Measurements from ENCODE around the gene TXNDC5. TPM values are rescaled to one million over a fixed set of nuclear protein-coding genes. Genes with fewer than 3 reads are reported as not detected.

Gene TXNDC5
- total RNA-seq (2014; rRNA removed; shearing (Covaris generic)), result 250 and 258 TPM in 2 replicates
- 313 and 378 TPM in 2 replicates for polyA plus RNA-seq (2014; cell fraction: nucleus; rRNA removed)

DNA sequence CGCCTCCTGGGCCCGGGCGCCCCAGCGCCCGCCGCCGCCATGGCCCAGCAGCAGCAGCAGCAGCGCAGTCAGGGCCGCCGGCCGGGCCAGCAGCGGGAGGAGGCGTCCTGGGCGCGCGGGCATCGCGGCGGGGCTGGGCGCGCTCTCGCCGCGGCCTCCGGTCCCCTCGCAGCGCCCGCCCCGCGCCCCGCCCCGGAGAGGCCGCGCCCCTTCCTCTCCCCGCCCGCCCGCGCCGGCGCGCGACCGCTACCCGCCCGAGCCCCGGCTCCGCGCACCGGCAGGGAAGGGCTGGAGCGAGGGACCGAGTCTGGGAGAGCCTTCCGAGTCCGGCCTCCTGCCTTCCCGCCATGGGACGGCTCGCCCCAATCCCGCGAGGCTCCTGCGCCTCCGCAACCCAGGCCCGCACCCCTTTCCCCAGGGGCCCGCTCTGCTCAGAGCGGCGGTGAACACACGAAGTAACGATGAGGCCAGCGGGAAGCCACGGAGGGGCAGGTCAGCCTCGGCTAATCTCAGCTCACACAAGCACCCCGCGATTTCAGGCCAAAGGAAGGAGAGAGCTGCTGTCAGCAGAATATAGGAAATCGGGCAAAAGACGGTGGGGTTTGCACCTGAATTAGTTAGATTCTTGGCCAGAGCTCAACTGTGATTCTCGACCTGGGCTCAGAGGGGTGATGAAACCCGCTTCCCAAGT lies at the start of gene TXNDC5:
TSS of gene TXNDC5 (minus strand) at position 135 of the 691 bp plus-strand sequence. CDS start at position 123, 12 bp downstream.
- DNase-seq (ENCODE audit: extremely low read depth, low read depth), result peak; percentile 58

DNA sequence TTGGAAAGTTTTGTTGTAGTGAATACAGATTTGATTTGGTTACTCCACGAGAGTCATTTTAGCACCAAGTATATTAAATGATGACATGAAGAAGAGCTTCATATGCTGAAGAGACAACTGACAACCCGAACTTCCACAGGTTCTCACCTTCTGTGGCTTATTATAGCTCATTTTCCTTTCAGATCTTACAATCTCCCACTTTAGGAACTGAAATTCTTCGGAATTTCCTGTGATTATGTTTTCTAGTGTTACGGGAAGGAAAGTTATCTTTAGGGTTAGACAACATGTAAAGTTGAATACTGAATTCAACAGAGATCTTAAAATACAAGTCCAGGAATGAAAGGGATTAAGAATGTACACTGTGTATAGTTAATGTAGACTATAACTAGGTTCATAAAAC lies 49.6 kb upstream of the TXNDC5 start:
- no peak for DNase-seq (ENCODE audit: extremely low read depth, low read depth)

DNA sequence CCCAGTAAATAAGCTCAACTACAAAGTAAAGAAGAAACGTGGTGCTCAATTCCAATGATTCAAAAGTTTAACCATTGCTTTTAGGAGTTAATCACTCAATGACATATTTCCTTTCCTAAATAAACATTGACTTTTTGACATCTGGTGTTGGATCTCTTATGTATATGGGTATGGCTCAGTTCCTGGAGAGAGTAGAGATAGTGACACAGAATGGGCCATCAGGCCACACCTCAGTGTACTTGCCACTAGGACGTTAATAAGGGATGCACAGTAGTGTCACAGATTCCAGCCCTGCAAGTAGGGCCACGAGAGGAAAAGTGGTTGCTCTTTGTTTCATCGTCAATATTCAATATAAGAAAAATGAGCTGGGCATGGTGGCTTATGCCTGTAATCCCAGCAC lies 48.9 kb upstream of the TXNDC5 start:
- no peak for DNase-seq (ENCODE audit: extremely low read depth, low read depth)

DNA sequence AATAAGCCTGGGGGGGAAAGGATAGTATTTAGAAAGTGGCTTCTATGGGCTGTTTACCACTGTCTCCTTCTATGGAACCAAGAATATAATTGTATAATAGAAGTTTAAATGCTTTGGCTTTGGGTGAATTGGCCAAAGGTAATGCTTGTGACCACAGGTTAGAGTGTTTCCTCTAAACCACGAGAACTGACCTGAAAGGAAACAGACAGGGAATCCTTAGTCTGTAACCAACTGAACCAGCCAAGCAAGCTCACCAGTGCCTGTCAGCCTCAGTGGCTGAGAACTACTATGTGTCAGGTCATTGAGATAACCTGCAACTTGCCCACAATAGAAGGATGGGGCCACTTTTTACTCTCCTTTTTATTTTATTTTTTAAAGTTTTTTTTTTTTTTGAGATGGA lies 47.9 kb upstream of the TXNDC5 start:
- DNase-seq (ENCODE audit: extremely low read depth, low read depth), result no peak

DNA sequence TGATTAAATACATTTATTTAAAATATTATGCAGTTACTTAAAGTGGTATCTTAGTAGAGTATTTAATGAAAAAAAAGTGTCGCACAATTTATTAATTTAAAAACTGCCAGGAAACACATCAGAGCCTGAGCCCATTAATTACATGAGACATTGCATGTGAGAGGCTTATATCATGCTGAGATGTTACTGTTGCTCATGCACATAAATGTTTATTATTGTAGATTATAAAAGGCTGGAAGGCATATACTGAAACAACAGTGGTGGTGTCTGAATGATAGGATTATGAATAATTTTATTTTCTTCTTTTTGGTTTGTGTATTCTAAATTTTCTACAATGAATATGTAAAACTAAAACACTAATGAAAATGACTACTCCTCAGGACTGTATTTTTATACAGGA lies 45.7 kb upstream of the TXNDC5 start:
- no peak for DNase-seq (ENCODE audit: extremely low read depth, low read depth)

DNA sequence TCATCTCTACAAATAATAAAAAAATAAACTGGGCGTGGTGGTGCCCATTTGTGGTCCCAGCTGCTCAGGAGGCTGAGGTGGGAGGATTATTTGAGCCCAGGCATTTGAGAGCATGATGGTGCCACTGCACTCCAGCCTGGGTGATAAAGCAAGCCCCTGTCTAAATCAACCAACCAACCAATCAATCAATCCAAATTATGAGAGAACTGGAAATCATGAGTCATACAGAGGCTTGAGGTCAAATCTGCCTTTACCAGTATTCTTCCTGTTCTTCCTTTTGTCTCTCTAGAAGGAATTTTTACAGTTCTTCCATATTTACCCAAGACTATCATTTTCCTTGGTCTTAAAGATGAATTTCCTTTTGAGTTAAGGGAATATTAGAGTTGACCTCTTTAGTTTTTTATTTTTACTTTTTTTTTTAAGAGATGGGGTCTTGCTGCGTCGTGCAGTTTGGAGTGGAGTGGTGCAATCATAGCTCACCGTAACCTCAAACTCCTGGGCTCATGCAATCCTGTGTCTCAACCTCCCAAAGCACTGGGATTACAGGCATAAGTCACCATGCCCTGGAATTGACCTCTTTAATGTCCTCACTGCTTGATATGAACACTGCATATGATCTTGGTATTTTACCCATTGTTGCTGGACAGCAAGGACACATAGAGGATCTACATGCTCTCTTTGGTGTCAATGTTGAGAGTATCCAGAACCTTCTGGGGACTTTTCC lies 44.1 kb upstream of the TXNDC5 start:
- no peak for DNase-seq (ENCODE audit: extremely low read depth, low read depth)

DNA sequence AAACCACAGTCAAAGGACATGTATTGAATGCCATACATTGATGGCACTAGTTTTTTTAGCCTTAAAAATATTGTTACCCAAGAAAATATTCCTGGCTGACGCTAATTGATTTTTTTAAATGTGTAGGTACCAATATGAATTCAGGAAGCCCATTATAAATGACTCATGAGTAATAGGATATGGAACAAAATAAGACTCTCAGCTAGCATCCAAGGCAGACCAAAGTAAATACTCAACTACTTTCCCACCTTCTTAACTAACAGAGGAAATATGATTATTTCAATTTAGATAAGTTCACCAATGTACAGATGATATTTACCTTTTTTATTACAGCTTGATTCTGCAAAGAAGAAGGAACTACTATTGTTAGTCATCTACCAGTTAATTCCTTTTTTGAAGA lies 43.2 kb upstream of the TXNDC5 start:
- no peak for DNase-seq (ENCODE audit: extremely low read depth, low read depth)

DNA sequence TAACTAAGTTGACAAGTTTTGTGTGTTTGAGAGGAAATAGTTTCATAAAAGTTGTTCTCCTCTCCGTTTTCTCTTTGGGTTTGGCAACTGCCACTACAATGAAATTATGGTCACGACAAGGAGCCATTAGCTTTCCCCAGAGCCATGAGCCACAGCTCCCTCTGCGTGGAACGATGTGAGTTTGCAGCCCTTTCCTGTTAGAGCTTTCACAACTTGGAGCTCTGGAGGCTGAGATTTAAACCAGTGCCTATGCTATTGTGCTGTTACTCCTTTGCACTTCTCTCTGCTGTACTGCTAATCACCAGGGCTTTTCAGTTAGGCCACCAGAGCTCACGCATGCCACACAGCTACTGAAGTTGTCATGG lies 29.3 kb upstream of the TXNDC5 start:
- no peak for DNase-seq (ENCODE audit: extremely low read depth, low read depth)

DNA sequence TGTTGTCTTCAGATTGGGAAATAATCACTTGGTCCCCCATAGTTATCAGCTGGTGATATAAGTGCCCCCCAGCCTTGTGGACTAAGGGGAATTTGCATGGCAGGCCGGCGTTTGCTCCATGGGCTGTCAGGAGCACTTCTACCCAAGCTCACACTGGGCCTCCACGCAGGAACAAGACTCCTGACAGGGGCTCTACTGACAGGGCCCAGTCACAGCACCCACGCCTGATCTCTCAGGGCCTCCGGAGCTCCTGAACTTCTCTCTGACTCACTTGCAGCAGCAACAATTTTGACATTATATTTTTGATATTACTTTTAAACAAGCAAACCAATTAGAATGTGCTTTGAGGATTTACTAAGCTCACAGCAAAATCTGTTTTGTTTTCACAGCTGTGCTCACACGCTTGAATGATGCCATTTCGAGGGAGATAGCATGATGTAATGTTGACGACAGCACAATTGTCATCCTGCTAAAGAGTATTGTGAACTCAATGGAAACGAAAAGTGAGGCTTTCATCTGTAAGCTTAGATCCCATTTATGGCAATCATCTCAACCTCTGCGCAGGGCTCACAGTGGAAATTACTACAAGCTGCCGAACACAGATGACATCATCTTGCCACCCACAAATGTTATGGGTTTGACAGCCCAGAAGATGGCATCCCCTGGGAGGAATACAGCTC lies 28.7 kb upstream of the TXNDC5 start:
- no peak for DNase-seq (ENCODE audit: extremely low read depth, low read depth)

DNA sequence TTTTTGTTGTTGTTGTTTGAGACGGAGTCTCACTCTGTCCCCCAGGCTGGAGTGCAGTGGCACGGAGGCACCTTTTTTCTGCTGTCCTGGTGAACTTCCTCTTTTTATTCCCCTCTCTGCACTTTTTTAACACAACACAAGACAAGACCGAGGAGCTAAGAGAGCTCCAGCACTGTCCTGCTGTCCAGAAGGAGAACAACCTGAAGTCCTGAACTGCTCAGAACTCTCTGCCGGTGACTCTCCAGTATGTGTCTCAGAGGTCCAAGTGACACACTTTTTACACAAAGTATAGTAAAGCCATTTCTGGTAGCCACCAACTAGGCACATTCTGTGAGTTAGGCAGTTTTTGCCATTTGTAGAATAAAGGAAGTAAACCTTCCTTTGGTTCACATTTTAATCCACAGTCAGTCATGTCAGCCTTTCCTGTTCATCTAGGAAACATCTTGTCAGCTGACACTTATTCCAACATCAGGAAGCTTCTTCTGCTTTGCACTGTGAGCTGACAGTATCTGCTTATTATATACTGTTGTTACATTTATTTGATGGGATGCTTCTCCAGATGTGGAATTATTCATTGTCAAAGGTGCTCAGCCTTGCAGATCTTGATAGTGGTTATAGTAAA lies 28.1 kb upstream of the TXNDC5 start:
- no peak for DNase-seq (ENCODE audit: extremely low read depth, low read depth)

DNA sequence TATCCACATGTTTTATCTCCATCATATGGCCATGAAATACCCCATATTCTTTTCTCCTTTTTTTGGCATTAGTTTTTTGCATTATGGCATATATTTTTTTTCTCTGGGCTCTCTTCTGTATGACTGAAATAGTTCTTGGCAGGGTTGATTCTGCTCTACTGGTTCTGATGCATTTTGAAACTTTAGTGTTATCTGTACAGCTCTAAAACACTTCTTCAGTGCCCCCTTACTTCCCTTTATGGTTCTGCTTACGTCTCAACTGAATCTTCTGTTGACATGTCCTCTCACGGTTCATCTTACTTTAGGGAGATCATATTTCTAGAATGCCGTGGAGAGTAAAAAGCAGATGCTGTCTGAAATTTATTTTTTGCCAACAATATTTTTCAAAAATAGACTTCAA lies 23.2 kb upstream of the TXNDC5 start:
- DNase-seq (ENCODE audit: extremely low read depth, low read depth), result no peak

DNA sequence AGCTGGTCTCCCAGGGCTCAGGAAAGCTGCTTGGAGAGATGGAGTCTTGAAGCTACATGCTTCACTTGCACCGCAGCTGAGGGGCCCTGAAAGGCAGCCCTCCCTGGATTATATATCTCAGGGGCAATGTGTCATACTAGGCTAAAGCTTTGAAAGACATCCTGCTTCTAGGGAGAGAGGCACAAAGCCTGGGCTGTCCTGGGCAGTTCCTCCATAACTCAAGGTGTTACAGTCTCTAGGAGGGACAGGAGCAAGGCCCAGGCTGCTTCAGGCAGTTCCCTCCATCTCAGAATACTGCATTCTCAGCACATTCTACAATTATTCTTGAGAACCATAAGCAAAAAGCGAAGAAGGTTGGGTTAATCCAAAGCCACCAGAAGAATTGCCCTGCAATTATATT lies 22.0 kb upstream of the TXNDC5 start:
- no peak for DNase-seq (ENCODE audit: extremely low read depth, low read depth)

DNA sequence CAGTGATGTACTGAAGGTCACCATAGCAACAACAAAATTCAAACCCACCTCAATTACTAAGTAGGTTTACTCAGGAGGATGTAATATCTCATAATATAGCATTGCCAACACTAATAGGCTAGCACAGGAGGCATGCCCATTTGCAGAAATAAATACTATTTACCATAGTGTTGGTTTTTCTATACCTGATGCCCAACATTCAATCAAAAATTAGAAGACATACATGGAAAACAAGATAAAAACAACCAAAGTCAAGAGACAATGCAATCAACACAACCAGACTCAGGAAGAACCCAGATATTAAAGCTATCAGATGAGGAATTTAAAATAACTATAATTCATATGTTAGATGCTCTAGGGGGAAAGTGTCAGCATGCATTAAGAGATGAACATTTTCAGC lies 14.3 kb upstream of the TXNDC5 start:
- no peak for DNase-seq (ENCODE audit: extremely low read depth, low read depth)

DNA sequence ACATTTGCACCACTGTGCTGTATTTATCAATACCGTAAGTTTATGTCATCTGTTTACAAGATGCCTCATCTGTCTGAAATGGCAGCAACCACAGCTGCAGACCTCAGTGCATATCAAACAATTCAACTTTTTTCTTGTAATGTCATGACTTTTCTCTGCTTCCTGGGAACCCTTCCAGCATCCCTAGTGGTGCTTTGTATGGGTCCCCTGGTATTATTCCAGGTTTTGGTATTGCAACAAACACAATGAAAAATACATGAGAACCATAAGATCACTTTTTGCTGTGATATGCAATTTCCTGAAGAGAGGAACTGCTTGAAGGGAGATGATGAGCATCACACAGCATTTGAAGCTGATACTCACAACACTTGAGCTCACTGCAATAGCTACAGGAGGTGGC lies 12.0 kb upstream of the TXNDC5 start:
- DNase-seq (ENCODE audit: extremely low read depth, low read depth), result no peak

DNA sequence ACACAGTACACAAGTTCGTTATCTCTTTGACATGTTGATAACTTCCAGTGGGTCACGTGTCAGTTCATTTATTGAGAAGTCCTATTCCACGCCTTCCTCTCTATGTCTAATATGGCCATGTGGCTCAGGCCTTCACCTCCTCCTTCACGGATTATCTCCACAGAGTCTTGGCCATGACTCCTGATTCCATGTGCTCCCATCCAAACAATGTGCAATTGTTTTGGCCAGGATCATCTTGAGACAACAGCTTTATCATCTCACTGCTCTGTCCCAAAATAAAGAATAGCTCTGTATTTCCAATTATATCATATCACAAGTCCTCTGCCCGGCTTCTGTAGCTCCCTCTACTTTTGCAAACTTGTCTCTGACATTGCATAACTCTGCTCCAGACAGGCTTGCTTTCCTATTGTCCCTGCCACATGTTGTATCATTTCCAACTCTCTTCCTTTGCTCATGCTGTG lies 11.1 kb upstream of the TXNDC5 start:
- DNase-seq (ENCODE audit: extremely low read depth, low read depth), result no peak

DNA sequence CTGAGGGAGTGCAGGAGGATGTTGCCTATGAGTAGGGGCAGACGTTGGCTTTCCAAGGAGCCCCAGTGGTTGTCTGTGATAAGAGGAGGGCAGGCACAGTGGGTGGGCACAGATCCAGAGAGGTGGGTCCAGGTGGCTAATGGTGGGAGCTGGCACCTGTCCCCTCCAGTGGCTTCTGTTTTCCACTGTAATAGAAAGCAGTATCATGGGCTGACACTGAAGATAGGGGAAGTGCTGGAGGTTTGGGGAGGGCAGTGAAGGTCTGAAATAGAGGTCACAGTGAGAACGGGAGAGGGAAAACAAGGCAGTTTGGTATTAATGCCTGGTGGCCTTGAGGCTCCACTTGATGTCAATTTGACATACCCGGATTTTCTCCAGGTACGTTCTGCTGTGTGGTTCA lies 10.5 kb upstream of the TXNDC5 start:
- no peak for DNase-seq (ENCODE audit: extremely low read depth, low read depth)

DNA sequence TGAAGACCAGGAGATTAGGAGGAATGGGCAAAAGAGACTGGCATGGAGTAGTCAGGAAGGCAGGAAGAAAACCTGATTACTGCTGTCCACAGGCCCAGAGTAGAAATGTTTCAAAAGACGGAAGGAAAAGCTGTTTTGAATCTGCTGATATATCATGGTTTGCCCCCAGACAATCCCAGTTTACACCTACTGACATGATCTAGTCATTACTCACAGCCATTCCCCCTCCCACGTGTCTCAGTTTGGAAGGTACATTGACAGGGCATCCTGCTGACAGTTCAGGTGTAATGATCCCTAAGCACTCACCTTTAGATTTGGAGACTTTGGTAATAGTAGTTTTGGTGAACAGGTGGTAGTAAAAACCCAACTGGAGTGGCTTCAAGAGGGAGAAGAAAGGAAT lies 9.8 kb upstream of the TXNDC5 start:
- DNase-seq (ENCODE audit: extremely low read depth, low read depth), result no peak

DNA sequence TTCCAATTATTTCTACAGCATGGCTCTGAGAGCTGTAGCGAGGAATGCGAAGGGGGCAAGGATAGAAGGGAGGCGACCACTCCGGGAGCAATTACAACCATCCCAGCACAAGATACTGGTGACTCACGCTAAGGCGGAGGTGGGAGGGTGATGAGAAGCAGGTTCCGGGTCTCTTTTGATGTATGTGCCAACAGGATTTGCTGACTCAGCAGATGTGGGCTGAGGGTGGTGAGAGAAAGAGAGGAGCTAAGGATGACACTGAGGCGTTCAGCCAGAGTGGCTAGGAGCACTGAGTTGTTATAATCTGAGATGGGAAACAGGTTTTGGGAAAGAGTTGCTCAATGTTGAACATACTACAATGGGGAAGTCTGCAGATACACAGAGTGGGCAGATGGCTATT lies 9.3 kb upstream of the TXNDC5 start:
- DNase-seq (ENCODE audit: extremely low read depth, low read depth), result no peak

DNA sequence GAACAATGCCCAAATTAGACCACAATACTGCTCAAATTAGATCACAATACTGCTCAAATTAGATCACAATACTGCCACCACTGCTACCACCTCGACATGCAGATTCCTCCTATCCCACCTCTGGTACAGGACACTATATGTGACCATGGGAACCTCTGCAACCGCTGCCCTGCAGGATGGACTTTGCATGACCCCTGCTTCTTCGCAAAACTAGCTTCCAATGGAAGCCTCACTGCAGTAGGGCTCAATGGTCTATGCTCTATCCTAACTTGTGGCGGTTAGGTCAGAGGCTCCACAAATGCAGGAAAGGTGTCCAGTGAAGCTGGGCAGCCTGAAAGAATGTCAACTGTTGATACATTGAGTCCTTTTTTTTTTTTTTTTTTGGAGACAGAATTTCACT lies 7.8 kb upstream of the TXNDC5 start:
- no peak for DNase-seq (ENCODE audit: extremely low read depth, low read depth)

DNA sequence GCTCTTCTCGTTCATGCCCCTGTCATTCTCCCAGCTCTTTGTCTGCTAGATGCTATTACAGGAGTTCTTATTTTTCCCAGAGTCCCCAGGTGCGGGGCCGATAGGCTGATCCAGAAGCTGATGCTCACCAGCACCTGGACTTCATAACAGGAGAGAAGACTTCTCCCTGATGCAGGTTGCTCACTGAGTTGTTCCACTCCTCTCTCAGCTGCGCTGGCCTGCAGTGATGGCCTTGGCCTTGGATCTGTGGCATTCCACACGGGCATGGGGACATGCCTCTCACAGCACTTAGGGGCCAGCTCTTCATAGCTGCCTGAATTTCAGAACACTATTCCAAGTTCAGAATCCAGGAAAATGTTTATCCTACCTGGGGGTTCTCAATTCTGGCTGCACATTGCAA lies 7.1 kb upstream of the TXNDC5 start:
- no peak for DNase-seq (ENCODE audit: extremely low read depth, low read depth)

DNA sequence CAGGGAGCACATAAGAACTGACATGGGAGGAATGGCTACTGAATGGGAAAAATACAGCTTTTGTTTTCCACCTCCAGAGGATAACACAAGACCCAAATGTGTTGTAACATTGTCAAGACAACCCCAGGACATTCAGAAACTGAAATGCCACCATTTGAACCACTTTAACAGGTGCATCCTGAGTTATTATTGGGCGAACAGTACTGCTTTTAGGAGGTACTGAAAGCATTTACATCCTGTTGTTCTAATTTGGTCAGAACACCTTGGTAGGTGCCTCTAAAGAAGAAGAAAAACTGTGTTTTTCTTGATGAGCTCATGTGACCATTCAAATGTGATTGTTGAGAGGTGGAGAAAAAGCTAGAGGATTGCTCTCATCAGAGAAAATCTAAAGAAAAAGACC lies 6.4 kb upstream of the TXNDC5 start:
- DNase-seq (ENCODE audit: extremely low read depth, low read depth), result no peak

Measured in NCI-H460 (cell line).